Astrocyte (in vitro differentiated cells and primary cell): ENCODE results near the gene ARG2. TPM values are rescaled to one million over a fixed set of nuclear protein-coding genes. Genes with fewer than 3 reads are reported as not detected.

Experiments used
- DNase-seq: peaks from one replicate; pipeline ENCODE4 v3.0.0-alpha.2; 2010; ENCODE audit warnings: low read depth
- FAIRE-seq: peaks from 2 replicates; lab custom pipeline; 2011; peaks lifted over from hg19 to GRCh38; lab: Jason Lieb, UNC
- H2AFZ ChIP-seq: 2 replicates; pipeline ENCODE4 v1.6.0; 2012; ENCODE audit warnings: low read depth, low read length, inconsistent platforms
- H3K27ac ChIP-seq: 2 replicates; pipeline ENCODE4 v1.5.1; 2011; ENCODE audit warnings: low read depth, low read length, inconsistent platforms
- H3K27me3 ChIP-seq: 2 replicates; pipeline ENCODE4 v1.6.0; 2011; ENCODE audit warnings: low read length, inconsistent platforms; ENCODE audit not compliant: insufficient read depth
- H3K36me3 ChIP-seq: 2 replicates; pipeline ENCODE4 v1.5.1; 2011; ENCODE audit warnings: low read length, inconsistent platforms; ENCODE audit not compliant: insufficient read depth
- H3K4me1 ChIP-seq: 2 replicates; pipeline ENCODE4 v1.5.1; 2011; ENCODE audit warnings: low read length, inconsistent platforms; ENCODE audit not compliant: insufficient read depth
- H3K4me2 ChIP-seq: 2 replicates; pipeline ENCODE4 v1.6.0; 2012; ENCODE audit warnings: low read length, inconsistent platforms
- H3K4me3 ChIP-seq: 2 replicates; pipeline ENCODE4 v1.5.1; 2011; ENCODE audit warnings: low read depth, mild to moderate bottlenecking, low read length, inconsistent platforms; ENCODE audit not compliant: insufficient read depth
- H3K79me2 ChIP-seq: 2 replicates; pipeline ENCODE4 v1.6.0; 2012; ENCODE audit warnings: mild to moderate bottlenecking, low read length, inconsistent platforms; ENCODE audit not compliant: insufficient read depth
- H3K9ac ChIP-seq: 2 replicates; pipeline ENCODE4 v1.6.0; 2012; ENCODE audit warnings: mild to moderate bottlenecking, low read length, inconsistent platforms
- H3K9me3 ChIP-seq: 2 replicates; pipeline ENCODE4 v1.5.1; 2012; ENCODE audit warnings: low read depth, mild to moderate bottlenecking, low read length, inconsistent platforms; ENCODE audit not compliant: insufficient read depth
- H4K20me1 ChIP-seq: 2 replicates; pipeline ENCODE4 v1.6.0; 2012; ENCODE audit warnings: low read length, inconsistent platforms; ENCODE audit not compliant: insufficient read depth
- H3K27ac Mint-ChIP-seq: one replicate; pipeline ENCODE4 v1.8.0; 2021; ENCODE audit warnings: mild to moderate bottlenecking, mixed read lengths; ENCODE audit not compliant: unreplicated experiment
- H3K27me3 Mint-ChIP-seq: one replicate; pipeline ENCODE4 v1.8.0; 2021; ENCODE audit warnings: low read depth, mixed read lengths; ENCODE audit not compliant: unreplicated experiment
- H3K36me3 Mint-ChIP-seq: one replicate; pipeline ENCODE4 v1.8.0; 2021; ENCODE audit warnings: low read depth, mixed read lengths; ENCODE audit not compliant: unreplicated experiment
- H3K4me1 Mint-ChIP-seq: one replicate; pipeline ENCODE4 v1.8.0; 2021; ENCODE audit warnings: low read depth, mixed read lengths; ENCODE audit not compliant: unreplicated experiment
- H3K4me3 Mint-ChIP-seq: one replicate; pipeline ENCODE4 v1.8.0; 2021; ENCODE audit warnings: mild to moderate bottlenecking, moderate library complexity, mixed read lengths; ENCODE audit not compliant: unreplicated experiment
- H3K9me3 Mint-ChIP-seq: one replicate; pipeline ENCODE4 v1.8.0; 2021; ENCODE audit warnings: mild to moderate bottlenecking, mixed read lengths; ENCODE audit not compliant: unreplicated experiment
- CTCF ChIP-seq: IDR thresholded peaks from 2 replicates; pipeline ENCODE4 v1.5.1; 2011; ENCODE audit warnings: low read depth, mild to moderate bottlenecking, inconsistent platforms, low read length, moderate library complexity; ENCODE audit not compliant: insufficient read depth
- EZH2 ChIP-seq: IDR thresholded peaks from 2 replicates; pipeline ENCODE4 v1.6.1; 2012; ENCODE audit warnings: mild to moderate bottlenecking, low read length, inconsistent platforms; ENCODE audit not compliant: insufficient read depth
- total RNA-seq: library from RNA; stranded (reverse); gene quantifications from 2 replicates; pipeline ENCODE4 v1.2.1, GENCODE V29; 2021

The ARG2 gene
- total RNA-seq, 1 donor from 2014 or later = 11.6 TPM

GRCh38 chr14:67697006-67697405 is 77.3 kb downstream of the ARG2 start:
- Histone ChIP-seq H3K36me3 (peaks cover 5% of the 10 kb centered on the region), H3K27me3 (no peaks in the 10 kb centered on the region), H2AFZ (no peak overlapping the region), H3K27ac (no peak overlapping the region), H3K4me2 (no peak overlapping the region), H3K9ac (no peak overlapping the region), H3K4me3 (no peak overlapping the region), H3K79me2 (peaks cover 33% of the 10 kb centered on the region), H4K20me1 (peaks cover 21% of the 10 kb centered on the region), H3K4me1 (peaks cover 13% of the 10 kb centered on the region), H3K9me3 (no peaks in the 10 kb centered on the region)
- DNase-seq = no peak
- H3K4me1 Mint-ChIP-seq = peaks cover 17% of the 10 kb centered on the region
- no peak overlapping the region for H3K4me3 Mint-ChIP-seq
- H3K36me3 Mint-ChIP-seq = no peaks in the 10 kb centered on the region
- FAIRE-seq = no peak
- TF ChIP-seq CTCF (no peak), EZH2 (no peak)
- H3K9me3 Mint-ChIP-seq = no peaks in the 10 kb centered on the region
- H3K27ac Mint-ChIP-seq = no peak overlapping the region
- H3K27me3 Mint-ChIP-seq = no peaks in the 10 kb centered on the region

- H3K4me2 ChIP-seq = no peak overlapping the region
- Mint-ChIP-seq H3K27ac (no peak overlapping the region), H3K4me3 (no peak overlapping the region), H3K27me3 (no peaks in the 10 kb centered on the region), H3K9me3 (no peaks in the 10 kb centered on the region), H3K4me1 (peaks cover 10% of the 10 kb centered on the region), H3K36me3 (no peaks in the 10 kb centered on the region)
- TF ChIP-seq EZH2 (no peak), CTCF (no peak)
- peaks cover 10% of the 10 kb centered on the region for H4K20me1 ChIP-seq
- H3K36me3 ChIP-seq = no peaks in the 10 kb centered on the region
- no peak overlapping the region for H2AFZ ChIP-seq
- no peaks in the 10 kb centered on the region for H3K9me3 ChIP-seq
- FAIRE-seq = no peak
- H3K4me3 ChIP-seq = no peak overlapping the region
- DNase-seq = no peak
- no peak overlapping the region for H3K9ac ChIP-seq
- H3K4me1 ChIP-seq = peaks cover 8% of the 10 kb centered on the region
- no peaks in the 10 kb centered on the region for H3K27me3 ChIP-seq
- H3K79me2 ChIP-seq = peaks cover 22% of the 10 kb centered on the region
- no peak overlapping the region for H3K27ac ChIP-seq
Measured at GRCh38 chr14:67698179-67698578, 78.5 kb downstream of the ARG2 start.

Other genes starting within 250 kb of the ARG2 start
- gene PLEK2, start 207.8 kb upstream of the ARG2 start, total RNA-seq = 0.75 and 1.3 TPM in 2 replicates
- 1.3 and 1.8 TPM in 2 replicates for gene TMEM229B, start 131.2 kb upstream of the ARG2 start, total RNA-seq
- 2.3 and 3.3 TPM in 2 replicates for gene PLEKHH1, start 86.6 kb upstream of the ARG2 start, total RNA-seq
- gene PIGH, start 19.7 kb upstream of the ARG2 start, total RNA-seq = 11.3 and 13.5 TPM in 2 replicates
- gene VTI1B, start 54.7 kb downstream of the ARG2 start, total RNA-seq = 82.7 and 92.0 TPM in 2 replicates
- gene RDH11, start 75.8 kb downstream of the ARG2 start, total RNA-seq = 92.3 and 96.2 TPM in 2 replicates
- 0.16 TPM in 1 of 2 replicates, not detected in the other for gene RDH12, start 82.0 kb downstream of the ARG2 start, total RNA-seq
- 26.3 and 27.4 TPM in 2 replicates for gene ZFYVE26, start 196.7 kb downstream of the ARG2 start, total RNA-seq
- gene RAD51B, start 199.9 kb downstream of the ARG2 start, total RNA-seq = 8.2 and 10.8 TPM in 2 replicates